K562 (cell line): Measurements from ENCODE around the gene VNN1.
"Not testable (repeated sequence)": the region's sequence is repeated elsewhere in the genome, so short reads cannot be mapped to it uniquely, and the experiment has no call there.

ENCODE experiments used
- BACH1 ChIP-seq: fragments of 200-800 bp; sonication (Bioruptor generic); IDR thresholded peaks from 2 replicates; pipeline ENCODE4 v1.6.1; 2016; ENCODE audit warnings: missing genetic modification characterization, missing compliant biosample characterization
- CBX8 ChIP-seq: fragments of 200-600 bp; sonication (generic); IDR thresholded peaks from 2 replicates; pipeline ENCODE4 v1.6.1; 2012; ENCODE audit warnings: borderline replicate concordance, mixed run types, low read depth, mild to moderate bottlenecking, moderate library complexity, mixed read lengths, low read length, control low read depth, inconsistent platforms; ENCODE audit not compliant: poor library complexity, severe bottlenecking; ENCODE audit errors: extremely low read depth
- FOXJ2 ChIP-seq: fragments of 200-800 bp; sonication (Bioruptor generic); IDR thresholded peaks from 2 replicates; pipeline ENCODE4 v1.6.1; 2016; ENCODE audit warnings: missing genetic modification characterization, missing compliant biosample characterization
- KLF6 ChIP-seq: fragments of 250-450 bp; sonication (Bioruptor Pico); IDR thresholded peaks from 2 replicates; pipeline ENCODE4 v1.4.0; 2020; ENCODE audit warnings: mild to moderate bottlenecking, moderate library complexity, borderline replicate concordance
- NCOA1 ChIP-seq: fragments of 450-650 bp; IDR thresholded peaks from 2 replicates; pipeline ENCODE4 v1.6.1; 2016; ENCODE audit warnings: low read depth
- POLR2A ChIP-seq: fragments of 450-650 bp; conservative IDR thresholded peaks from 2 replicates; pipeline ENCODE4 v1.6.1; 2016
- POLR2AphosphoS2 ChIP-seq: IDR thresholded peaks from 2 replicates; pipeline ENCODE4 v1.6.1; 2012; ENCODE audit warnings: low read length, improper control_type of control experiment
- POLR2AphosphoS5 ChIP-seq: IDR thresholded peaks from 2 replicates; pipeline ENCODE4 v1.6.1; 2011; ENCODE audit warnings: mild to moderate bottlenecking, low read depth, low read length, moderate library complexity; ENCODE audit not compliant: control insufficient read depth, insufficient read depth
- RBM34 ChIP-seq: fragments of 200-400 bp; formaldehyde crosslinking; IDR thresholded peaks from 2 replicates; pipeline ENCODE4 v1.6.1; 2018; ENCODE audit warnings: low read length, borderline replicate concordance; ENCODE audit not compliant: insufficient read depth
- ZNF197 ChIP-seq: fragments of 200-800 bp; sonication (Bioruptor generic); IDR thresholded peaks from 2 replicates; pipeline ENCODE4 v1.6.1; 2016; ENCODE audit warnings: low read depth, missing genetic modification characterization, missing compliant biosample characterization
- TF ChIP-seq, protein P1 (sequence below), 2 experiments: fragments of 450-650 bp in 1 of 2; sonication (generic) in 1 of 2; formaldehyde crosslinking in 1 of 2; IDR thresholded peaks in 1 of 2; conservative IDR thresholded peaks in 1 of 2; 2 replicates each; pipeline versions ENCODE4 v1.6.1 to v1.8.1; 2016 to 2023; ENCODE audit warnings: mild to moderate bottlenecking in 2 of 2, moderate library complexity in 2 of 2, inconsistent platforms in 1 of 2, missing genetic modification reagents in 1 of 2

GRCh38 chr6:132637135-132637534 lies 76.7 kb downstream of the VNN1 start:
- TF ChIP-seq CBX8; NCOA1; ZNF197 (CRISPR knock-in tag); RBM34; KLF6 (CRISPR knock-in tag); FOXJ2 (tag); POLR2A; BACH1 (tag); POLR2AphosphoS2; POLR2AphosphoS5: not testable (repeated sequence)
- TF ChIP-seq, protein P1, sequence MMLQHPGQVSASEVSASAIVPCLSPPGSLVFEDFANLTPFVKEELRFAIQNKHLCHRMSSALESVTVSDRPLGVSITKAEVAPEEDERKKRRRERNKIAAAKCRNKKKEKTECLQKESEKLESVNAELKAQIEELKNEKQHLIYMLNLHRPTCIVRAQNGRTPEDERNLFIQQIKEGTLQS (IDR thresholded peaks at IDR 0.05), result not testable (repeated sequence)
- TF ChIP-seq, protein P1 (CRISPR knock-in tag; conservative IDR thresholded peaks at IDR 0.05), result not testable (repeated sequence)
